ENCODE measurements around the gene LNX1.

GRCh38 chr4:53431052-53431451 is 160.2 kb downstream of the LNX1 start:
- TF ChIP-seq CTCF (IDR thresholded peaks at IDR 0.05; ENCODE audit: low read depth, low read length) (no peak), POLR2A (IDR thresholded peaks at IDR 0.05; ENCODE audit: extremely low read depth, insufficient read length) (no peak), MAX (IDR thresholded peaks at IDR 0.05; ENCODE audit: low read depth, low read length) (no peak), MYC (IDR thresholded peaks at IDR 0.05; ENCODE audit: low read depth, low read length) (no peak)

Data from NB4 (cell line).